ENCODE data around the gene TMEM37.

TMEM37 gene

DNA sequence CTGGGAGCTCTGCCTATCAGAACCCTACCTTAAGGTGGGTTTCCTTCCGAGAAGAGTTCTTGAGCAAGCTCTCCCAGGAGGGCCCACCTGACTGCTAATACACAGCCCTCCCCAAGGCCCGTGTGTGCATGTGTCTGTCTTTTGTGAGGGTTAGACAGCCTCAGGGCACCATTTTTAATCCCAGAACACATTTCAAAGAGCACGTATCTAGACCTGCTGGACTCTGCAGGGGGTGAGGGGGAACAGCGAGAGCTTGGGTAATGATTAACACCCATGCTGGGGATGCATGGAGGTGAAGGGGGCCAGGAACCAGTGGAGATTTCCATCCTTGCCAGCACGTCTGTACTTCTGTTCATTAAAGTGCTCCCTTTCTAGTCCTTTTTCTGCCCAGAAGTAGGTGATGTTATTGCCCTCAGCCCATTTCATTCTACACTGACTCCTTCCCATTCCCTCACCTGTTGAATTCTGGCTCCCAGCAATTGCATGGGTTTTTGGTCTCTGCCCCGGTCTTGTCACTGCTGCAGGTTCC, 6.5 kb downstream of the TMEM37 start:
- H3K4me3 ChIP-seq (ENCODE audit: low read depth, low read length) = no peak overlapping the region
- DNase-seq (ENCODE audit: low read depth) = no peak
- TF ChIP-seq, protein P1, sequence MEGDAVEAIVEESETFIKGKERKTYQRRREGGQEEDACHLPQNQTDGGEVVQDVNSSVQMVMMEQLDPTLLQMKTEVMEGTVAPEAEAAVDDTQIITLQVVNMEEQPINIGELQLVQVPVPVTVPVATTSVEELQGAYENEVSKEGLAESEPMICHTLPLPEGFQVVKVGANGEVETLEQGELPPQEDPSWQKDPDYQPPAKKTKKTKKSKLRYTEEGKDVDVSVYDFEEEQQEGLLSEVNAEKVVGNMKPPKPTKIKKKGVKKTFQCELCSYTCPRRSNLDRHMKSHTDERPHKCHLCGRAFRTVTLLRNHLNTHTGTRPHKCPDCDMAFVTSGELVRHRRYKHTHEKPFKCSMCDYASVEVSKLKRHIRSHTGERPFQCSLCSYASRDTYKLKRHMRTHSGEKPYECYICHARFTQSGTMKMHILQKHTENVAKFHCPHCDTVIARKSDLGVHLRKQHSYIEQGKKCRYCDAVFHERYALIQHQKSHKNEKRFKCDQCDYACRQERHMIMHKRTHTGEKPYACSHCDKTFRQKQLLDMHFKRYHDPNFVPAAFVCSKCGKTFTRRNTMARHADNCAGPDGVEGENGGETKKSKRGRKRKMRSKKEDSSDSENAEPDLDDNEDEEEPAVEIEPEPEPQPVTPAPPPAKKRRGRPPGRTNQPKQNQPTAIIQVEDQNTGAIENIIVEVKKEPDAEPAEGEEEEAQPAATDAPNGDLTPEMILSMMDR (IDR thresholded peaks at IDR 0.05; ENCODE audit: control insufficient read depth, extremely low read depth, insufficient read depth) = no peak

DNA sequence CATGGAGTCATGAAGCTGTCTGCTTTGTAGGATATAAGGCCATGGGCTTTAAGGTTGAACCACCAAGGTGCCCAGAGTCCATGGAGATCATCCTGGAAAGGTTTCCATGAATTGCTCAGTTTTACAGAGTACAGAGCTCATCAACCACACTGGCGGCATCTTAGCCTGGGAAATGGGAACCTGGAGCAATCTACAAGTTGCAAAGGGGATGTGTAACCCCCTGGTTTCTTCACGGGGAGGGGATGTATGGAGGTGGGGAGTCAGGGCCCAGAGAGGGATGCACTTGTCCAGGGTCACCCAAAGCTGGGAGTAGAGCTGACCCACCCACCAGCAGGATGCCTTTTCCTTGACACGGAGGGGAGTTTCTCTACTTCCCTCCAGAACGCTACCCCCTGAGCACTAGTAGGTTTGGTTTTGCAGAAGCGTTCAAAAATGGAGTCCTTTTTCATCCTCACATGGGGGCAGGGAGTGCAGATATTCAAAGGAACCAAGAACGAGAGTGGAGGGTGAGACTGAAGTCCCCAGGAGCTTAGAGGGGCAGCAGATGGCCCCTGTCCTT, 7.2 kb downstream of the TMEM37 start:
- TF ChIP-seq, protein P1 (IDR thresholded peaks at IDR 0.05; ENCODE audit: control insufficient read depth, extremely low read depth, insufficient read depth) = no peak
- no peak for DNase-seq (ENCODE audit: low read depth)
- no peak overlapping the region for H3K4me3 ChIP-seq (ENCODE audit: low read depth, low read length)

DNA sequence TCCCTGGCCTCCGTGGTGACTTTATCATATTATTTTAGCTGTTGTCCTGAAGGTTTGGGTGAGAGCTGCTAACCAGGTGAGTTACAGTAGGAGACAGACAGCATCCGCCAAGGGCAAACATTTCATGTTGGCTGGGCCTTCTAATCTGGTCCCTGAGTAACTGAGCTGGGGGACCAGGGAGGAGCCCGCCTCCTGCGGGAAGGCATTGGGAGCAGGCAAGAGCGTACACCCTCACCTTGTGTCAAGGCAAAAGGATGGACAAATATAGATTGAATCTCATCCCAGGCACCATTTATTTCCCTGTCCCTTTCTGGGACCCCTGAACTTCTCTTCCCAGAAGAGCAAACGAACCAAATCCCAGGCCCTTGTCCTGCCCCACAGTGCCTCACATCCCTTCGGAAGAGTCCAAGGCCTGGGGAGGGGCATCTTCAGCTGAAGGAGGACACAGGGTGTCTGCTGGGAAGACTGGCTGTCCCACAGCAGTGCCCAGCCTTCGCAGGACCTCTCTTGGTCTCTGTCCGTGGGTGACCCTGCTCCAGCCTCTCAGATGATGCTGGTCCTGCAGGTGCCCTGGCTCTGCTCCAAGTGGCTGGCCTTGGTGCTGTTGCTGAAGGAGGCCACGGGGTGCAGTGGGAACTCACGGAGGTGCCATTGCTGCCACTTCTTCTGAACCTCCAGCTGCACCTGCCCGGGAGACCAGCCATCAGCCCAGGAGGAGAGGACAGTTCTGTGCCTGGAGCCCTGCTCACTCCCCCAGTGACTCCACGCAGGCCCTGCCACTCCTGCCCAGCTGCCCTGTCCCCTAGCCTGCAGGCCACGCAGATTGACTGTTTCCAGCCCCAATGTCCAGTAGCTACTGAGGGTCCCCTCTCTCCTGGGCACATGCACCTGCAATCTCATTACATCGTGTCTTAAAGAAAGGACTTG, 8.2 kb downstream of the TMEM37 start:
- H3K4me3 ChIP-seq (ENCODE audit: low read depth, low read length) = no peak overlapping the region
- no peak for DNase-seq (ENCODE audit: low read depth)
- TF ChIP-seq, protein P1 (IDR thresholded peaks at IDR 0.05; ENCODE audit: control insufficient read depth, extremely low read depth, insufficient read depth) = no peak

DNA sequence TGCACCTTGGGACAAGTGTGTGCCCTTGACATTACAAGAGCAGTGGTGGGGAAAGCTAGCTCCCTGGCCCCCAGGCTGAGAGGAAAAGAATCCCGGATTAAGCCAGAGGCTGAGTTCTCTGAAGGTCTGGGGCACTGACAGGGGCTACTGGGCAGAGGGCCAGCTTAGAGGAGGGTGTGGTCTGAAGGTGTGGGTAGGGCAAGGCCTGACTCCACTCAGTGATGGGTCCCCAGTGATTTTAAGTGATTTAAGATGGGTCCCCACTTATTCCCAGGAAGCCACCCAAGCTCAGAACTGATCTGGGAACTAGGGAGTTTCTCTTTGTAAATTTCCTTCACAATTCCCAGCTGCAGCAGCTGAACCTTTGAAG, 8.8 kb downstream of the TMEM37 start:
- TF ChIP-seq, protein P1 (IDR thresholded peaks at IDR 0.05; ENCODE audit: control insufficient read depth, extremely low read depth, insufficient read depth) = no peak
- no peak for DNase-seq (ENCODE audit: low read depth)
- no peak overlapping the region for H3K4me3 ChIP-seq (ENCODE audit: low read depth, low read length)

DNA sequence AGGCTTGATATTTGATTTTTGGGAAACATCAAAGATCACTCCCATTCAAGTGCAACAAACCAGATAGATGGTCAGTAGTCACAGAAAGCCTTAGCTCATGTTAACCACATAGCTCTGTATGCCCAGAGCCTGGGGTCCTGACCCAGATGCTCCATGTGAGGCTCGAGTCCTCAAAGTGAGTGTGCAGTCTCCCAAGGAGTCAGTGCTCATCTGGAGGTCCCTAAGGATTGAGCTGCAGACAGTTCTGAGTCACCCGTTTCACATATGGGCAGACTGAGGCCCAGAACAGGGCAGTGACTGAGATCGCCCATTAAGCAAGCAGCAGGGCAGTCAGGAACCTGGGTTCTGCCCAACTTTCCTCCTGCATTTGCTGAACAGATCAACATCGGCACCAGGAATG, 9.2 kb downstream of the TMEM37 start:
- no peak for DNase-seq (ENCODE audit: low read depth)
- H3K4me3 ChIP-seq (ENCODE audit: low read depth, low read length) = no peak overlapping the region
- TF ChIP-seq, protein P1 (IDR thresholded peaks at IDR 0.05; ENCODE audit: control insufficient read depth, extremely low read depth, insufficient read depth) = no peak

DNA sequence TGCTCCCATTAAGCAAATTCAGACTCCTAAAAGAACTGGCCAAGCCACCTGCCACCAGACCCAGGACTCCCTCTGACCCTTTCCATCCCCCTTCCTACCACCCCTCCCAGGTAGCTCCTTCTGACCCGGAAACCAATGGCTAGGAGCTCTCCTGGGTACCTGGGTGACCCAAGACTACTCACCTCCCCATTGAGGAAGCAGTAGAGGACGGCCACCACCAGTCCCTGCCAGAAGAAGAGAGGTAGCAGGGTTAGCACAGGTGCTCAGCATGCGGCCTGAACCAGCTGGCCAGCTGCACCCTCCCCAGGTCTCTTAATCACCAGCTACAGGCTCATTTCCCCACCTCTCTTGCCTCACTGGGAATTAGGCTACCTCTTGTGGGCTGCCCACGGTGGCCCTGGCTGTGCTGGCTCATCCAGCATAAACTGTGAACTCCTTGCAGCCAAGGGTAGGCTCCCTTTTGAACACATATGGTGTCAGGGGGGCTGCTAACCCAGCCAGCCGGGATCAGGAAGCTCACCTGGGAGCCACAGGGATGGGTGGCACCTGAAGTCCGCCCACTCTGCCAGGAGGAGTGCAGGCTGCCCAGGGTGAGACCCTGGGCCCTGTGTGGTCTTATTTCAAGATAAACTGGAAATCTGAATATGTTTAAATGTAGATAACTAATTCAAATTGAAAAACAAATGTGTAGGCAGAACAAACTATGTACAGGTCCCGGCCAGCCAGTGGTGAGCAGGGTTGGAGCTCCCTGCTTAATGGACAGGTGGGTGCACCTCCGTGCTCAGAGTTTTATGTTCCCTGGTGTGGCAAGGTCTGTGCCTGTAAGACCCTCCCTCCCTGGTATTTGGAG, 9.9 kb downstream of the TMEM37 start:
- TF ChIP-seq, protein P1 (IDR thresholded peaks at IDR 0.05; ENCODE audit: control insufficient read depth, extremely low read depth, insufficient read depth) = no peak
- no peak for DNase-seq (ENCODE audit: low read depth)
- no peak overlapping the region for H3K4me3 ChIP-seq (ENCODE audit: low read depth, low read length)

Measured in LNCaP clone FGC (cell line).